IPS-18a (cell line): Measurements from ENCODE around the gene KMT2E.
"Not testable (repeated sequence)": the region's sequence is repeated elsewhere in the genome, so short reads cannot be mapped to it uniquely, and the experiment has no call there.

Experiments used
- H3K27ac ChIP-seq: one replicate; pipeline ENCODE4 v1.5.1; 2013; ENCODE audit warnings: low read length
- H3K27me3 ChIP-seq: one replicate; pipeline ENCODE4 v1.6.1; 2013; ENCODE audit warnings: mild to moderate bottlenecking, low read length; ENCODE audit not compliant: control insufficient read depth, insufficient read depth
- H3K36me3 ChIP-seq: one replicate; pipeline ENCODE4 v1.6.1; 2013; ENCODE audit warnings: low read depth, low read length; ENCODE audit not compliant: control insufficient read depth
- H3K4me1 ChIP-seq: one replicate; pipeline ENCODE4 v1.6.1; 2013; ENCODE audit warnings: low read depth, low read length; ENCODE audit not compliant: control insufficient read depth
- H3K4me3 ChIP-seq: one replicate; pipeline ENCODE4 v1.5.1; 2013; ENCODE audit warnings: low read length
- H3K9ac ChIP-seq: one replicate; pipeline ENCODE4 v1.6.1; 2013; ENCODE audit warnings: mild to moderate bottlenecking, low read length, moderate library complexity
- H3K9me3 ChIP-seq: one replicate; pipeline ENCODE4 v1.6.1; 2013; ENCODE audit warnings: low read depth, low read length; ENCODE audit not compliant: control insufficient read depth

The KMT2E gene

DNA sequence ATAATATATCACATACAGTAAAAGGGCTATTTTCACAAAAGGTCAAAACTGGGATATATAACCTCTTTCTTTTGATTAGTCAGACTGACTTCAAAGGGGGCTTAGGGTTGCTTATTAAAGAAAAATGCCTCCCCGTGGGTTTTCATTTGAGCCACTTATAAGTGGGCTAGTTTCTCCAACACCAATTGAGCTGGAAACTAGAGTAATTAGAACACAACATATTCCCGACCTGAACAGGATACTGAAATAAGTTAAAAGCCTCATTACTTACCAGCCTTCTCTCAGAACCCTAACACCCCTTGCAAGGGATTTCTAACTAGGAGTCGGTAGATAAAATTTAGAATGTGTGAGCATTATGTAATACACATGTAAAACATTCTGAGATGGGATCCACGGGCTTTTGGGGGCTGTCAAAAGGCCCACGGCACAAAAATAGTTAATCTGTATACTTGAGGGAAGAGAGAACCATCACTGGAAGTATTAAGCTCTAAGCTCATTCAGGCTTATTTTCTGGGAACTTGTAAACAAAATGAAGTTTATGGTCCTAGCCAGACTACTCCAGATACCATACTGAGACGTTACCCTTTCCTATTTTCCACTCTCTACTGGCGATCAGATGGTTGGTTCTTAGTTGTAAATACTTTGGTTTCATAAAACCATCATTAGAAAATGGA lies 29.3 kb upstream of the KMT2E start:
- no peaks in the 10 kb centered on the region for H3K9me3 ChIP-seq
- H3K9ac ChIP-seq = peak overlapping the region; percentile 89
- H3K27ac ChIP-seq = no peak overlapping the region
- no peaks in the 10 kb centered on the region for H3K36me3 ChIP-seq
- peaks cover 26% of the 10 kb centered on the region for H3K4me1 ChIP-seq
- no peaks in the 10 kb centered on the region for H3K27me3 ChIP-seq
- H3K4me3 ChIP-seq = peak overlapping the region; percentile 71

- H3K4me1 ChIP-seq = peaks cover 21% of the 10 kb centered on the region
- H3K27ac ChIP-seq = no peak overlapping the region
- no peak overlapping the region for H3K9ac ChIP-seq
- H3K36me3 ChIP-seq = no peaks in the 10 kb centered on the region
- peak overlapping the region; percentile 71 for H3K4me3 ChIP-seq
- H3K27me3 ChIP-seq = no peaks in the 10 kb centered on the region
- no peaks in the 10 kb centered on the region for H3K9me3 ChIP-seq
Observed at GRCh38 chr7:104985259-104985617, 28.8 kb upstream of the KMT2E start.

DNA sequence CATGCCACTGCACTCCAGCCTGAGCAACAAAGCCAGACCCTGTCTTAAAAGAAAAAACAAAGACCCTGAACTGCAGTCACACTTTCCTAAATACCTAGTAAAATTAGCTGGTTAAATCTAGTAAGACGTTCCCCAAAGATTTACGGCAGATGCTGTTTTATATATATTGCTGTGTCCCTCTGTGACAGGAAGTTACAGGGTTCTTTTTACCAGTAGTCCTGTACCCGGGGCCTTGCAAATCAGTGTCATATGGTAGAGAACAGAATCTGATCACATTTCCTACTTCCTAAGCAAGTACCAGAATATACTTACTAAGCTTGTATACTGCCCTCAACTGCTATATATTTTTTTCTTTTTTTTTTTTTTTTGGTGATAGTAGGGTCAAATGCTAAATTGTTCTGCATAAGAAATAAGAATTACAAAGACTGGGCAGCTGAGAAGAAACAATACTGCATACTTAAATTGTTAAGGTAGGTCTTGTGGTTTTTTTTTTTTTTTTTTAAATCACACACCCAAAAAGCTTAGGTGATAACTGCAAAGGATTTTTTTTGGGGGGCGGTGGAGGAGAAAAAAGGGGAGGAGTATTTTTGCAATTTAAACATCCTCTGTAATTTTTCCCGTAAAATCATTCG lies 27.3 kb upstream of the KMT2E start:
- peaks cover 12% of the 10 kb centered on the region for H3K4me1 ChIP-seq
- H3K27me3 ChIP-seq = no peaks in the 10 kb centered on the region
- H3K9ac ChIP-seq = no peak overlapping the region
- H3K36me3 ChIP-seq = peaks cover 11% of the 10 kb centered on the region
- no peak overlapping the region for H3K27ac ChIP-seq
- H3K9me3 ChIP-seq = no peaks in the 10 kb centered on the region
- H3K4me3 ChIP-seq = no peak overlapping the region

- Histone ChIP-seq H3K4me1 (peaks cover 12% of the 10 kb centered on the region), H3K36me3 (peaks cover 11% of the 10 kb centered on the region)
- H3K4me3 ChIP-seq, H3K9ac ChIP-seq, H3K27ac ChIP-seq, H3K9me3 ChIP-seq, H3K27me3 ChIP-seq: not testable (repeated sequence)
Observed at GRCh38 chr7:104987403-104987802, 26.6 kb upstream of the KMT2E start.

DNA sequence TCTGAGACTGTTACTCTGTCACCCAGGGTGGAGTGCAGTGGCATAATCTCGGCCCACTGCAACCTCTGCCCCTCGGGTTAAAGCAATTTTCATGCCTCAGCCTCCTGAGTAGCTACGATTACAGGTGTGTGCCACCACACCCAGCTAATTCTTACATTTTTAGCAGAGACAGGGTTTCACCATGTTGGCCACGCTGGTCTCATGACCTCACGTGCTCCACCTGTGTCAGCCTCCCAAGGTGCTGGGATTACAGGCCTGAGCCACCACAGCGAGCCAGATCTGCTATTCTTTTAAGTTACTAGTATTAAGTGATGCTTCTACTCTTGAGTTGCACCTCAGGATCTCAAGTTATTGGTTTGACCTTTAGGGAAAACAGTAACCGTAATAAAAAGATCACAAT lies 23.0 kb upstream of the KMT2E start:
- H3K27ac ChIP-seq = no peak overlapping the region
- no peak overlapping the region for H3K9ac ChIP-seq

GRCh38 chr7:104992306-104992705 lies 21.7 kb upstream of the KMT2E start:
- H3K9me3 ChIP-seq = no peaks in the 10 kb centered on the region
- H3K4me1 ChIP-seq = peaks cover 2% of the 10 kb centered on the region
- H3K4me3 ChIP-seq = no peak overlapping the region
- H3K27ac ChIP-seq = no peak overlapping the region
- no peaks in the 10 kb centered on the region for H3K27me3 ChIP-seq
- peaks cover 32% of the 10 kb centered on the region for H3K36me3 ChIP-seq
- H3K9ac ChIP-seq = no peak overlapping the region

More for the DNA sequence above, 23.0 kb upstream of the KMT2E start:
- Histone ChIP-seq H3K36me3 (peaks cover 26% of the 10 kb centered on the region), H3K4me1 (peaks cover 4% of the 10 kb centered on the region), H3K4me3 (no peak overlapping the region), H3K9me3 (no peaks in the 10 kb centered on the region), H3K27me3 (no peaks in the 10 kb centered on the region)

DNA sequence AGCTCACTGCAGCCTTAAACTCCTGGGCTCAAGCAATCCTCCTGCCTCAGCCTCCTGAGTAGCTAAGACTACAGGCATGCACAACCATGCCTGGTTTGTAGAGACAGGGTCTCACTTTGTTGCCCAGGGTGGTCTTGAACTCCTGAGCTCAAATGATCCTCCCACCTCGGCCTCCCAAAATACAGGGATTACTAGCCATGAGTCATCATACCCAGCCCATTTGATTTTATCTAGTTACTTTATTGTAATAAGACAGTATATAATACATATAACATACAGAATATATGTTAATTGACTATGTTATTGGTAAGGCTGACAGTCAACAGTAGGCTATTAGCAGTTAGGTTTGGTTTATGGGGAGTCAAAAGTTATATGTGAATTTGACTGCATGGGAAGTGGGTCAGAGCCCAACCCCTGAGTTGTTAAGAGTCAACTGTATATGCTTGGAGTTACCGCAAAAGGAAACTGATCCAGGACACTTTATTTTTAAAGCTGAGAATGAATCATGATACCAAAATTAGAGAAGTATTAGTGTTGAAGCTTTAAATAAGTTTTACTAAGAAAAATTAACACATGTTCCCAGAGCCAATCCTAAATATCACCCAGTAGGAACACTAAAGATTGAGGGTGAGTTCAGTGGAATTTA lies 20.7 kb upstream of the KMT2E start:
- Histone ChIP-seq H3K4me1 (peaks cover 2% of the 10 kb centered on the region), H3K36me3 (peaks cover 32% of the 10 kb centered on the region)

GRCh38 chr7:104998040-104998752 lies 15.8 kb upstream of the KMT2E start:
- Histone ChIP-seq H3K36me3 (peaks cover 25% of the 10 kb centered on the region), H3K4me1 (peaks cover 5% of the 10 kb centered on the region), H3K9ac (no peak overlapping the region)

More for the DNA sequence above, 20.7 kb upstream of the KMT2E start:
- Histone ChIP-seq H3K9ac (no peak overlapping the region), H3K27ac (no peak overlapping the region), H3K4me3 (no peak overlapping the region), H3K27me3 (no peaks in the 10 kb centered on the region), H3K9me3 (no peaks in the 10 kb centered on the region)

DNA sequence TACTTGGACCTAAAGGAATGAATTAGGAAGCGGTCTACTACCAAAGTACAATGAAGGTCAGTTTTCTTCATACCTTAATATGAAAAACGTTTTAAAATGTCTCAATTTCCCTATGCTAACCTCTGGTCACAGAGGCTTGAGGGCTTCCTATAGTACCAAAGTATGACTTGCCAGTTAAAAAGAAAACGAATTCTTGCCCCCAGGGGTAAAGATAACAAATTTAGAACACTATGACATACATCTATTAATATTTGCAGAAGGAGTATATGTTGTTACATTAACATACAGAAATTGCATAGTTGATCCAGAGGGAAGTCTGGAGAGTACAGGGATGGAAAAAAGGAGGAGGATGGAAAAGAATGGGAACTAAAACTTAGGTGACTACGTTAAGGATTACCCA lies 13.8 kb upstream of the KMT2E start:
- peaks cover 12% of the 10 kb centered on the region for H3K36me3 ChIP-seq
- no peak overlapping the region for H3K27ac ChIP-seq
- H3K9ac ChIP-seq = no peak overlapping the region
- H3K4me1 ChIP-seq = peaks cover 5% of the 10 kb centered on the region
- no peaks in the 10 kb centered on the region for H3K27me3 ChIP-seq
- no peak overlapping the region for H3K4me3 ChIP-seq
- H3K9me3 ChIP-seq = no peaks in the 10 kb centered on the region

More at GRCh38 chr7:104998040-104998752, 15.8 kb upstream of the KMT2E start:
- Histone ChIP-seq H3K4me3 (no peak overlapping the region), H3K27ac (no peak overlapping the region), H3K27me3 (no peaks in the 10 kb centered on the region), H3K9me3 (no peaks in the 10 kb centered on the region)

GRCh38 chr7:105000927-105001336 lies 13.1 kb upstream of the KMT2E start:
- Histone ChIP-seq H3K36me3 (peaks cover 10% of the 10 kb centered on the region), H3K4me1 (peaks cover 3% of the 10 kb centered on the region), H3K9ac (no peak overlapping the region), H3K9me3 (no peaks in the 10 kb centered on the region), H3K4me3 (no peak overlapping the region), H3K27me3 (no peaks in the 10 kb centered on the region), H3K27ac (no peak overlapping the region)

- H3K4me1 ChIP-seq = peaks cover 3% of the 10 kb centered on the region
Observed at GRCh38 chr7:105001652-105002184, 12.3 kb upstream of the KMT2E start.

More at GRCh38 chr7:105001652-105002184, 12.3 kb upstream of the KMT2E start:
- Histone ChIP-seq H3K4me3 (no peak overlapping the region), H3K9ac (no peak overlapping the region), H3K27me3 (no peaks in the 10 kb centered on the region), H3K9me3 (no peaks in the 10 kb centered on the region), H3K27ac (no peak overlapping the region), H3K36me3 (peaks cover 4% of the 10 kb centered on the region)
